Panc1 (cell line): Measurements from ENCODE around the gene DUSP16. TPM values are rescaled to one million over a fixed set of nuclear protein-coding genes. Genes with fewer than 3 reads are reported as not detected.

Experiments
- ATAC-seq: fragments of 200-7000 bp; cut with Tn5 transposase; 2 replicates; pipeline ENCODE4 v1.9.1; 2020; ENCODE audit warnings: mild to moderate bottlenecking, moderate library complexity
- BruUV-seq: library from RNA; stranded (reverse); fragments of 400-500 nt; replicated peaks from 2 replicates; lab custom pipeline; 2021; lab: Mats Ljungman, UMichigan
- CTCF ChIA-PET: fragments of 300-600 bp; sonication (Branson Sonifier 250); formaldehyde crosslinking; loops from one replicate; lab custom pipeline; 2022; ENCODE audit warnings: antibody characterized with exemption; lab: Charles Lee
- POLR2A ChIA-PET: fragments of 300-600 bp; sonication (Branson Sonifier 250); formaldehyde crosslinking; loops from one replicate; lab custom pipeline; 2022; ENCODE audit warnings: antibody characterized with exemption; lab: Charles Lee
- DNase-seq: peaks from one replicate; pipeline ENCODE4 v3.0.0-alpha.2; 2010; ENCODE audit warnings: low read depth, low spot score
- H3K27ac ChIP-seq: 2 replicates; pipeline ENCODE4 v1.5.1; 2011; ENCODE audit warnings: mild to moderate bottlenecking, low read length, inconsistent platforms
- H3K27me3 ChIP-seq: fragments of 200-500 bp; sonication (Bioruptor generic); 2 replicates; pipeline ENCODE4 v1.6.0; 2014; ENCODE audit warnings: low read length, inconsistent platforms; ENCODE audit not compliant: control insufficient read depth, insufficient read depth
- H3K36me3 ChIP-seq: fragments of 200-500 bp; sonication (Bioruptor generic); 2 replicates; pipeline ENCODE4 v1.5.1; 2014; ENCODE audit warnings: inconsistent platforms, mild to moderate bottlenecking, low read length, moderate library complexity; ENCODE audit not compliant: control insufficient read depth, insufficient read depth
- H3K4me1 ChIP-seq: 2 replicates; pipeline ENCODE4 v1.5.1; 2011; ENCODE audit warnings: inconsistent platforms, mild to moderate bottlenecking, low read length, moderate library complexity; ENCODE audit not compliant: control insufficient read depth, insufficient read depth
- H3K4me3 ChIP-seq, 2 experiments: 2 replicates each; pipeline ENCODE4 v1.5.1; 2011 to 2012; ENCODE audit warnings: low read depth in 2 of 2, low read length in 2 of 2, mild to moderate bottlenecking in 2 of 2, inconsistent platforms in 1 of 2, moderate library complexity in 1 of 2
- H3K9me3 ChIP-seq: fragments of 200-500 bp; sonication (Bioruptor generic); 2 replicates; pipeline ENCODE4 v1.5.1; 2014; ENCODE audit warnings: low read depth, mild to moderate bottlenecking, inconsistent platforms, low read length, moderate library complexity; ENCODE audit not compliant: control insufficient read depth, insufficient read depth
- CTCF ChIP-seq: fragments of 450-650 bp; IDR thresholded peaks from 2 replicates; pipeline ENCODE4 v1.5.1; 2017; ENCODE audit warnings: mild to moderate bottlenecking
- POLR2AphosphoS5 ChIP-seq: IDR thresholded peaks from 2 replicates; pipeline ENCODE4 v1.6.1; 2012; ENCODE audit warnings: mild to moderate bottlenecking, low read depth, low read length, moderate library complexity
- REST ChIP-seq, 2 experiments: IDR thresholded peaks; 2 replicates each; pipeline ENCODE4 v1.6.1; 2011 to 2012; ENCODE audit warnings: low read depth in 2 of 2, control low read depth in 1 of 2, low read length in 1 of 2, mild to moderate bottlenecking in 1 of 2, moderate library complexity in 1 of 2; ENCODE audit not compliant: insufficient read depth in 1 of 2
- SIN3A ChIP-seq: IDR thresholded peaks from 2 replicates; pipeline ENCODE4 v1.6.1; 2012; ENCODE audit warnings: low read depth, mild to moderate bottlenecking, low read length, moderate library complexity, borderline replicate concordance; ENCODE audit not compliant: insufficient read depth
- TCF7L2 ChIP-seq: IDR thresholded peaks from 2 replicates; pipeline ENCODE4 v1.6.1; 2011; ENCODE audit warnings: mild to moderate bottlenecking, low read depth, low read length, inconsistent platforms
- in situ Hi-C: cut with HindIII; loops from 2 replicates; pipeline ENCODE4 v1.10.0; 2016; ENCODE audit warnings: low sequenced_read_pairs, low pct_unique_long_range_greater_than_20kb
- intact Hi-C: fragments of 100-400 bp; cut with micrococcal nuclease; formaldehyde crosslinking; loops from one replicate; pipeline ENCODE4 v1.10.0; 2022; ENCODE audit not compliant: unreplicated experiment
- total RNA-seq: library from RNA; stranded (reverse); gene quantifications from one replicate; pipeline ENCODE4 v1.2.1, GENCODE V29; 2021; ENCODE audit not compliant: unreplicated experiment

The DUSP16 gene
- total RNA-seq, 1 experiment from 2014 or later: 12.9 TPM

GRCh38 chr12:12470751-12471306 is 91.8 kb downstream of the DUSP16 start:
- no peak for TF ChIP-seq SIN3A
- TF ChIP-seq CTCF: no peak
- TF ChIP-seq POLR2AphosphoS5: no peak
- no peak for TF ChIP-seq REST (IDR thresholded peaks at IDR 0.05; ENCODE audit: insufficient read depth in 1 of 2, low read depth in 2 of 2, low read length in 1 of 2)
- no peak for TF ChIP-seq TCF7L2
- ChIA-PET POLR2A (interaction anchor here (0.6 kb wide), 1 partner anchor 254 kb away, joined by 12 read pairs; no protein-coding TSS in a partner anchor), CTCF (no interaction called here)
- Histone ChIP-seq H3K36me3 (no peaks in the 10 kb centered on the region), H3K27me3 (no peaks in the 10 kb centered on the region), H3K9me3 (no peaks in the 10 kb centered on the region), H3K27ac (no peak overlapping the region), H3K4me1 (no peaks in the 10 kb centered on the region), H3K4me3 (no peak overlapping the region)
- DNase-seq (no peak), ATAC-seq (no peak)
- intact Hi-C loops (no loop called here), in situ Hi-C loops (no loop called here)
- no TSS peak for BruUV-seq

- TF ChIP-seq POLR2AphosphoS5 (no peak), CTCF (no peak), SIN3A (no peak), TCF7L2 (no peak), REST (IDR thresholded peaks at IDR 0.05; ENCODE audit: insufficient read depth in 1 of 2, low read depth in 2 of 2, low read length in 1 of 2) (no peak)
- CTCF ChIA-PET: no interaction called here
- Histone ChIP-seq H3K4me3 (no peak overlapping the region), H3K4me1 (no peaks in the 10 kb centered on the region), H3K36me3 (no peaks in the 10 kb centered on the region), H3K27me3 (no peaks in the 10 kb centered on the region), H3K9me3 (no peaks in the 10 kb centered on the region), H3K27ac (no peak overlapping the region)
- ATAC-seq (no peak), DNase-seq (no peak)
- intact Hi-C loops (no loop called here), in situ Hi-C loops (no loop called here)
- BruUV-seq: no TSS peak
- POLR2A ChIA-PET: no interaction called here
These were observed 93.3 kb downstream of the DUSP16 start for GRCh38 chr12:12469386-12469785.
